ENCODE results near the gene ACAT2.

DNA sequence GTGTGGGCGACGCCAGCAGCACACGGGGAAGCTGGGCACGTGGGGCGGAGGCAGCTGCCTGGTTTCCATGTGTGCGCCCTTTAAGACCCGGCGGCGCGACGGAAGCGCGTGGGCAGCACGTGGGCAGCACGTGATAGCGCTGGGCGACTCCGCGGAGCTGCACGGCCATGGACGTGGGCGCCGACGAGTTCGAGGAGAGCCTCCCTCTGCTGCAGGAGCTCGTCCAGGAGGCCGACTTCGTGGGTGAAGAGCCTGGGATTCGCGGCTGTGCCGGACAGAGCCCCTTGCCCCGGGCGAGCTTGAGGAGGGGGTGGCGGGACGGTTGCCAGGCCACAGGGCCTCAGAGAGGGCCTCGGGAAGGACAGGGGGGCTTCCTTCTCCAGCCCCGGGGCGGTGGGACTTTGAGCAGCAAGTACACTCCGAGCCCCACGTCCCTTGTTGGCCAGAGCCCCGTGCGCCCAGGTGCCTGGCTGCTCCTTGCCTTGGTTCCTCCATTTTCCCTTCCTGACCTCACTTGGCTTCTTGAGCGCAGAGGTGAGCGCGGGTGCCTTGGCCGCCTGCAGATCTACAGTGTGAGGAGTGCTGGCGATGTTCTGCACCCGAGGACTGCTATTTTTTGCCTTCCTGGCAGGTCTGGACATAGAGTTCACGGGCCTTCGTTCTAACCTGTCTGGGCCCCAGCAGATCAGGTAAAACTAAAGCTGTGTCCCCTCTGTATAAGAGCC lies 38.5 kb downstream of the ACAT2 start, which contains the start of gene PNLDC1:
- TF ChIP-seq, protein P1, sequence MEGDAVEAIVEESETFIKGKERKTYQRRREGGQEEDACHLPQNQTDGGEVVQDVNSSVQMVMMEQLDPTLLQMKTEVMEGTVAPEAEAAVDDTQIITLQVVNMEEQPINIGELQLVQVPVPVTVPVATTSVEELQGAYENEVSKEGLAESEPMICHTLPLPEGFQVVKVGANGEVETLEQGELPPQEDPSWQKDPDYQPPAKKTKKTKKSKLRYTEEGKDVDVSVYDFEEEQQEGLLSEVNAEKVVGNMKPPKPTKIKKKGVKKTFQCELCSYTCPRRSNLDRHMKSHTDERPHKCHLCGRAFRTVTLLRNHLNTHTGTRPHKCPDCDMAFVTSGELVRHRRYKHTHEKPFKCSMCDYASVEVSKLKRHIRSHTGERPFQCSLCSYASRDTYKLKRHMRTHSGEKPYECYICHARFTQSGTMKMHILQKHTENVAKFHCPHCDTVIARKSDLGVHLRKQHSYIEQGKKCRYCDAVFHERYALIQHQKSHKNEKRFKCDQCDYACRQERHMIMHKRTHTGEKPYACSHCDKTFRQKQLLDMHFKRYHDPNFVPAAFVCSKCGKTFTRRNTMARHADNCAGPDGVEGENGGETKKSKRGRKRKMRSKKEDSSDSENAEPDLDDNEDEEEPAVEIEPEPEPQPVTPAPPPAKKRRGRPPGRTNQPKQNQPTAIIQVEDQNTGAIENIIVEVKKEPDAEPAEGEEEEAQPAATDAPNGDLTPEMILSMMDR (IDR thresholded peaks at IDR 0.05): no peak
- TF ChIP-seq EZH2 (IDR thresholded peaks at IDR 0.05; ENCODE audit: borderline replicate concordance, insufficient read depth, low read depth, low read length, poor library complexity, severe bottlenecking): no peak
